NB4 (cell line): Measurements from ENCODE around the gene MRPS17.

Source experiments
- MYC ChIP-seq: IDR thresholded peaks from 2 replicates; pipeline ENCODE4 v1.6.1; 2011; ENCODE audit warnings: low read depth, low read length
- POLR2A ChIP-seq: IDR thresholded peaks from 2 replicates; pipeline ENCODE4 v1.6.1; 2011; ENCODE audit warnings: mild to moderate bottlenecking; ENCODE audit not compliant: insufficient read length; ENCODE audit errors: extremely low read depth
- TF ChIP-seq, protein P1 (sequence below): IDR thresholded peaks from one replicate; pipeline ENCODE4 v1.5.1; 2012; ENCODE audit warnings: low read depth, low read length

DNA sequence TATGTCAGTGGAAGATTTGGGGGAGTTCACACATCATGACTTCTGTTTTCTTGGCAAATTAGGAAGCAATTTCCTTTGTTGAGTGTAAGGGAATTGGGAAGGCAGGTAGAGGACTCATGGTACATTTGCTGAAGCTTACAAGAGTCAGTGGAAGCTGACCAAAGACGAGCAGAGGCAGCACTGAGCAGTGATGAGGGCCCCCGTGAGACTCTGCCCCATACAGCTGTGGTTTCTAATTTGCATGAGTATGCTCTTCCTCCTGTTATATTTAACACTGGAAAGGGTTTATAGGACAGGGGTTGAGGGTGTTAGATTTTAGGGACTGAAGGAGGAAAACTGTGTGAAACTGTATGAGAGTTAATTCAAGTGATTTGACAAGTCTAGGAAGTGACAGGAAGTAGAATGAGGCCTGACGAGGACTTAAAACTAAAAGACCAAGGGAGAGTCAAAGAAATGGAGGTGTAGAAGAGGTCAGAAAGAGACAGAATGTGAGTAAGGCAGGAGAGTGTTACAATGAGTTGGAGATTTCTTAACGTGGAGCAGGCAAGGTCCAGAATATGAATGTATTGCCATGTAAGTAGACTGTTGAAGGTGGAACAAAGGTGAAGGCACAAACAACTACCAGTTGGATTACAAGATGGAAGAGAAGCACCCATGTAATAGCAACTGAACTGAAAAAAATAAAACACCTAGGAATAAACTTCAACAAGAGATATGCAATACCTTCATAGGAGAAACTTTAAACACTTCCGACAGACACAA, 23.5 kb upstream of the MRPS17 start:
- TF ChIP-seq, protein P1, sequence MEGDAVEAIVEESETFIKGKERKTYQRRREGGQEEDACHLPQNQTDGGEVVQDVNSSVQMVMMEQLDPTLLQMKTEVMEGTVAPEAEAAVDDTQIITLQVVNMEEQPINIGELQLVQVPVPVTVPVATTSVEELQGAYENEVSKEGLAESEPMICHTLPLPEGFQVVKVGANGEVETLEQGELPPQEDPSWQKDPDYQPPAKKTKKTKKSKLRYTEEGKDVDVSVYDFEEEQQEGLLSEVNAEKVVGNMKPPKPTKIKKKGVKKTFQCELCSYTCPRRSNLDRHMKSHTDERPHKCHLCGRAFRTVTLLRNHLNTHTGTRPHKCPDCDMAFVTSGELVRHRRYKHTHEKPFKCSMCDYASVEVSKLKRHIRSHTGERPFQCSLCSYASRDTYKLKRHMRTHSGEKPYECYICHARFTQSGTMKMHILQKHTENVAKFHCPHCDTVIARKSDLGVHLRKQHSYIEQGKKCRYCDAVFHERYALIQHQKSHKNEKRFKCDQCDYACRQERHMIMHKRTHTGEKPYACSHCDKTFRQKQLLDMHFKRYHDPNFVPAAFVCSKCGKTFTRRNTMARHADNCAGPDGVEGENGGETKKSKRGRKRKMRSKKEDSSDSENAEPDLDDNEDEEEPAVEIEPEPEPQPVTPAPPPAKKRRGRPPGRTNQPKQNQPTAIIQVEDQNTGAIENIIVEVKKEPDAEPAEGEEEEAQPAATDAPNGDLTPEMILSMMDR = no peak
- TF ChIP-seq POLR2A = no peak
- TF ChIP-seq MYC = no peak
